ENCODE measurements around the gene FAAH2. TPM values are rescaled to one million over a fixed set of nuclear protein-coding genes. Genes with fewer than 3 reads are reported as not detected.

The FAAH2 gene
- total RNA-seq, 2 donors from 2014 or later = 4.2 to 8.9 TPM

DNA sequence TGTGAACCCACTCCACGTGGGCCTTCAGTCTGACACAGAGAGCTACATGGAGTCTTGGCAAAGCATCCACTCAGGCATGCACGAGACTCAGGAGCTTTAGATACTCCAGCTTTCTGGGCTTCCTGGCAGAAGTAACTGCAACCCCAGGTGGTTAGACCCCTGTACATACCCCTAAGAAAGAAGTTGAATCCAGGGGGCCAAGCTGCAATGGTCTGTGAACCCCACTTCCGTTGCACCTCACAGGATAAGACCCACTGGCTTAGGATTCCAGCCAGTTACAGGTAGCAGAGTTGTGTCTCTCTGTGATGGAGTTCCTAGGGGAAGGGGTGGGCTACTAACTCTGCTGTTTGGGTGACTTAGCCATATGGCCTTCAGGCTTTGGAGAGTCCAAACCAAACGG is 21.4 kb upstream of the FAAH2 start:
- Histone ChIP-seq H3K9ac (ENCODE audit: extremely low read depth, low read length, poor library complexity, severe bottlenecking) (no peak overlapping the region), H3K4me1 (ENCODE audit: control insufficient read depth, insufficient read depth, low read length) (no peaks in the 10 kb centered on the region), H3K9me3 (ENCODE audit: control insufficient read depth, low read length) (no peaks in the 10 kb centered on the region), H3K27me3 (ENCODE audit: control insufficient read depth, insufficient read depth, low read length, poor library complexity, severe bottlenecking) (no peaks in the 10 kb centered on the region), H3K4me3 (ENCODE audit: low read length) (no peak overlapping the region), H3K27ac (ENCODE audit: low read depth, low read length) (no peak overlapping the region), H3K36me3 (ENCODE audit: control insufficient read depth, insufficient read depth, low read length) (no peaks in the 10 kb centered on the region)
- Mint-ChIP-seq H3K4me1 (no peaks in the 10 kb centered on the region), H3K36me3 (ENCODE audit: low read depth) (no peaks in the 10 kb centered on the region), H3K27ac (no peak overlapping the region), H3K9me3 (peaks cover 65% of the 10 kb centered on the region), H3K27me3 (ENCODE audit: insufficient read depth) (no peaks in the 10 kb centered on the region), H3K4me3 (no peak overlapping the region)
- DNase-seq = no peak
- TF ChIP-seq, protein P1, sequence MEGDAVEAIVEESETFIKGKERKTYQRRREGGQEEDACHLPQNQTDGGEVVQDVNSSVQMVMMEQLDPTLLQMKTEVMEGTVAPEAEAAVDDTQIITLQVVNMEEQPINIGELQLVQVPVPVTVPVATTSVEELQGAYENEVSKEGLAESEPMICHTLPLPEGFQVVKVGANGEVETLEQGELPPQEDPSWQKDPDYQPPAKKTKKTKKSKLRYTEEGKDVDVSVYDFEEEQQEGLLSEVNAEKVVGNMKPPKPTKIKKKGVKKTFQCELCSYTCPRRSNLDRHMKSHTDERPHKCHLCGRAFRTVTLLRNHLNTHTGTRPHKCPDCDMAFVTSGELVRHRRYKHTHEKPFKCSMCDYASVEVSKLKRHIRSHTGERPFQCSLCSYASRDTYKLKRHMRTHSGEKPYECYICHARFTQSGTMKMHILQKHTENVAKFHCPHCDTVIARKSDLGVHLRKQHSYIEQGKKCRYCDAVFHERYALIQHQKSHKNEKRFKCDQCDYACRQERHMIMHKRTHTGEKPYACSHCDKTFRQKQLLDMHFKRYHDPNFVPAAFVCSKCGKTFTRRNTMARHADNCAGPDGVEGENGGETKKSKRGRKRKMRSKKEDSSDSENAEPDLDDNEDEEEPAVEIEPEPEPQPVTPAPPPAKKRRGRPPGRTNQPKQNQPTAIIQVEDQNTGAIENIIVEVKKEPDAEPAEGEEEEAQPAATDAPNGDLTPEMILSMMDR (conservative IDR thresholded peaks at IDR 0.05) = no peak
- 71 to 83% methylated on average over 1 to 4 of the region's 4 CpGs for WGBS, 2 experiments (ENCODE audit: insufficient coverage in 1 of 2, insufficient read length in 1 of 2)

DNA sequence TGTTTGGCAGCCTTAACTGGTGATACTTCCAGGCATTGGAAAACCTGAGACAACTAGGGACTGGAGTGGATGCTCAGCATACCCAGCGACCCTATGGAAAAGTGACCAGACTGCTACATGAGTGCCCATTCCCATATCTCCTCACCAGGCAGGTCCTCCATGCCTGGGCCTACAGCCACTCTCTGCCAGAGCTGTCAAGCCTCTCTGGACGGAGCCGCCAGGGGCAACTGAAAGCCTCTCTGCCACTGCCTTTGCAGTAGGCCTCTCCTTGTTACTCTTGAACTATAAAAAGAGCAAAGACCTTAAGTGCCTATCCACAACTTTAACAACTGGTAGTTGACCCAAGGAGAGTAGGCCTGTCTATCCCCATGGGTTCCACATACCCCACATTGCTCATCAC is 20.2 kb upstream of the FAAH2 start:
- Histone ChIP-seq H3K27me3 (ENCODE audit: control insufficient read depth, insufficient read depth, low read length, poor library complexity, severe bottlenecking) (no peaks in the 10 kb centered on the region), H3K4me3 (ENCODE audit: low read length) (no peak overlapping the region), H3K27ac (ENCODE audit: low read depth, low read length) (no peak overlapping the region), H3K9me3 (ENCODE audit: control insufficient read depth, low read length) (no peaks in the 10 kb centered on the region), H3K9ac (ENCODE audit: extremely low read depth, low read length, poor library complexity, severe bottlenecking) (no peak overlapping the region), H3K36me3 (ENCODE audit: control insufficient read depth, insufficient read depth, low read length) (no peaks in the 10 kb centered on the region), H3K4me1 (ENCODE audit: control insufficient read depth, insufficient read depth, low read length) (no peaks in the 10 kb centered on the region)
- H3K4me3 Mint-ChIP-seq = no peak overlapping the region
- no peak for DNase-seq
- no peaks in the 10 kb centered on the region for H3K4me1 Mint-ChIP-seq
- TF ChIP-seq, protein P1 (conservative IDR thresholded peaks at IDR 0.05) = no peak
- no peak overlapping the region for H3K27ac Mint-ChIP-seq
- H3K36me3 Mint-ChIP-seq (ENCODE audit: low read depth) = no peaks in the 10 kb centered on the region
- WGBS, 2 experiments (ENCODE audit: insufficient coverage in 1 of 2, insufficient read length in 1 of 2) = 92% methylated on average over 3 of the region's 3 CpGs; no CpG with 5 or more reads in 1 of the 2 experiments
- no peaks in the 10 kb centered on the region for H3K27me3 Mint-ChIP-seq (ENCODE audit: insufficient read depth)
- peaks cover 72% of the 10 kb centered on the region for H3K9me3 Mint-ChIP-seq

DNA sequence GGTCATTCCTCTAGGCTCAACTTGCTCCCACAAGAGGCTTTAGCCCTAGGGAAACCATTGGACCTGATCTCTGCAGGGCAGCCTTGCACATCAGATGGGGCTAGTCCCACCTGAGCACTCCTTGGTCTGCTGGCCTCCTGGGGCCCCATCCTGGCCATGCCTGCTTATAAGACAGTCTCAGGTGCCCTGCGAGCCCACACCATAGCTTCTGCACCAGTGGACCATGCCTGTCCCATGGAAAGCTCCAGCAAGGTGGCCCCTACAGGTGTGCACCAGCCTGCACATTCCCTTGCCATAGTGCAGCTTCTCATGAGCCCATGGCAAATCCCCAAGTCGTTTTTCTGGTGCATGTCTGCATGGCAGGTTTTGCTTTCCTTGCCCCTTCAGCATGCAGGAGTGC is 19.6 kb upstream of the FAAH2 start:
- H3K4me1 Mint-ChIP-seq = no peaks in the 10 kb centered on the region
- Histone ChIP-seq H3K9ac (ENCODE audit: extremely low read depth, low read length, poor library complexity, severe bottlenecking) (no peak overlapping the region), H3K9me3 (ENCODE audit: control insufficient read depth, low read length) (no peaks in the 10 kb centered on the region), H3K27me3 (ENCODE audit: control insufficient read depth, insufficient read depth, low read length, poor library complexity, severe bottlenecking) (no peaks in the 10 kb centered on the region), H3K27ac (ENCODE audit: low read depth, low read length) (no peak overlapping the region), H3K4me3 (ENCODE audit: low read length) (no peak overlapping the region), H3K36me3 (ENCODE audit: control insufficient read depth, insufficient read depth, low read length) (no peaks in the 10 kb centered on the region), H3K4me1 (ENCODE audit: control insufficient read depth, insufficient read depth, low read length) (no peaks in the 10 kb centered on the region)
- WGBS, 2 experiments (ENCODE audit: insufficient coverage in 1 of 2, insufficient read length in 1 of 2) = 63 to 76% methylated on average over 1 to 2 of the region's 2 CpGs
- TF ChIP-seq, protein P1 (conservative IDR thresholded peaks at IDR 0.05) = no peak
- H3K4me3 Mint-ChIP-seq = no peak overlapping the region
- H3K36me3 Mint-ChIP-seq (ENCODE audit: low read depth) = no peaks in the 10 kb centered on the region
- no peaks in the 10 kb centered on the region for H3K27me3 Mint-ChIP-seq (ENCODE audit: insufficient read depth)
- DNase-seq = no peak
- H3K9me3 Mint-ChIP-seq = peaks cover 69% of the 10 kb centered on the region
- no peak overlapping the region for H3K27ac Mint-ChIP-seq

Data from endodermal cell (in vitro differentiated cells).